Caco-2 (cell line): ENCODE data around the gene OSBPL6. TPM values are rescaled to one million over a fixed set of nuclear protein-coding genes. Genes with fewer than 3 reads are reported as not detected.

Experiments
- BruUV-seq: library from RNA; stranded (reverse); fragments of 400-500 nt; replicated peaks from 2 replicates; lab custom pipeline; 2021; lab: Mats Ljungman, UMichigan
- CTCF ChIA-PET: fragments of 300-600 bp; sonication (Branson Sonifier 250); formaldehyde crosslinking; loops from one replicate; lab custom pipeline; 2022; ENCODE audit warnings: antibody characterized with exemption; lab: Charles Lee
- POLR2A ChIA-PET: fragments of 300-600 bp; sonication (Branson Sonifier 250); formaldehyde crosslinking; loops from one replicate; lab custom pipeline; 2022; ENCODE audit warnings: antibody characterized with exemption; lab: Charles Lee
- DNase-seq, 2 experiments: peaks; one replicate each; pipeline versions ENCODE4 v3.0.0 to v3.0.0-alpha.2; 2020 to 2022
- H3K27me3 ChIP-seq: replicated peaks from 2 replicates; pipeline ENCODE4 v1.6.0; 2011; ENCODE audit warnings: low read length; ENCODE audit not compliant: control insufficient read depth, insufficient read depth
- H3K36me3 ChIP-seq: 2 replicates; pipeline ENCODE4 v1.5.1; 2011; ENCODE audit warnings: low read length; ENCODE audit not compliant: control insufficient read depth, insufficient read depth
- H3K4me1 ChIP-seq: fragments of 250-450 bp; sonication (Bioruptor Pico); 2 replicates; pipeline ENCODE4 v1.5.1; 2020; ENCODE audit warnings: mild to moderate bottlenecking
- H3K4me3 ChIP-seq: 2 replicates; pipeline ENCODE4 v1.5.1; 2011; ENCODE audit warnings: low read depth, mild to moderate bottlenecking, control low read depth, low read length
- H3K9me3 ChIP-seq: fragments of 250-450 bp; sonication (Bioruptor Pico); 2 replicates; pipeline ENCODE4 v1.5.1; 2020; ENCODE audit warnings: mild to moderate bottlenecking, moderate library complexity
- H3K27ac Mint-ChIP-seq: one replicate; pipeline ENCODE4 v1.8.0; 2022; ENCODE audit warnings: mixed read lengths; ENCODE audit not compliant: unreplicated experiment
- H3K27me3 Mint-ChIP-seq: one replicate; pipeline ENCODE4 v1.8.0; 2022; ENCODE audit warnings: mixed read lengths; ENCODE audit not compliant: insufficient read depth, unreplicated experiment
- H3K36me3 Mint-ChIP-seq: one replicate; pipeline ENCODE4 v1.8.0; 2022; ENCODE audit warnings: mild to moderate bottlenecking, mixed read lengths; ENCODE audit not compliant: insufficient read depth, unreplicated experiment
- H3K4me1 Mint-ChIP-seq: one replicate; pipeline ENCODE4 v1.8.0; 2022; ENCODE audit warnings: low read depth, mixed read lengths; ENCODE audit not compliant: unreplicated experiment
- H3K4me3 Mint-ChIP-seq: one replicate; pipeline ENCODE4 v1.8.0; 2022; ENCODE audit warnings: mild to moderate bottlenecking, moderate library complexity, mixed read lengths; ENCODE audit not compliant: unreplicated experiment
- H3K9me3 Mint-ChIP-seq: one replicate; pipeline ENCODE4 v1.8.0; 2022; ENCODE audit warnings: mixed read lengths; ENCODE audit not compliant: unreplicated experiment
- intact Hi-C: fragments of 100-400 bp; cut with micrococcal nuclease; formaldehyde crosslinking; loops from one replicate; pipeline ENCODE4 v1.10.0; 2022; ENCODE audit not compliant: unreplicated experiment
- total RNA-seq: library from RNA; stranded (reverse); gene quantifications from 2 replicates; pipeline ENCODE4 v1.2.3, GENCODE V29; 2022
- TF ChIP-seq, protein P1 (sequence below), 2 experiments: fragments of 200-600 bp in 1 of 2; IDR thresholded peaks; 1 replicate in 1 of 2; 2 replicates in 1 of 2; pipeline versions ENCODE4 v1.5.1 to v1.8.0; 2011 to 2022; ENCODE audit warnings: antibody characterized with exemption in 1 of 2, control low read depth in 1 of 2, inconsistent platforms in 1 of 2, low read depth in 1 of 2, low read length in 1 of 2, mild to moderate bottlenecking in 1 of 2, moderate library complexity in 1 of 2; ENCODE audit not compliant: insufficient read depth in 1 of 2, severe bottlenecking in 1 of 2, unreplicated experiment in 1 of 2

OSBPL6 gene
- total RNA-seq, 1 experiment from 2014 or later: 1.5 TPM

DNA sequence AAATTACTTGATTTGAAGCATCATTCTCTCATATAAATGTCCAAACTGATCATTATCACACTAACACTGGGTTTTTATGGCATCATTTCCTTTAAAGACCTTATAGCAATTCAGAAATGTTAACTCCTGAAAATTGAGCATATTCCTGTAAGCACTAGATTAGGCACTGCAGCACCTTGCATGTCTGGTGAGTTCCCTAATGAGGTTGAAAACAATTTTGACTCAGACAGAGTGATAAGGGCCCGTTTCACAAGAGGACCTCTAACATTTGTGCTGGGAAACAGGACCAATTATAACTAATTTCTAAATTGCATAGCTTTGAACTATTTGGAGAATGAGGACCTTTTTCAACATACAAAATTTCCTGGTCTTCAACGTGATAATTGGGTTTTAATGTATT lies 69.9 kb downstream of the OSBPL6 start:
- Mint-ChIP-seq H3K27ac (no peak overlapping the region), H3K27me3 (no peaks in the 10 kb centered on the region), H3K4me3 (no peak overlapping the region), H3K9me3 (no peaks in the 10 kb centered on the region), H3K36me3 (no peaks in the 10 kb centered on the region), H3K4me1 (no peaks in the 10 kb centered on the region)
- CTCF ChIA-PET: no interaction called here
- TF ChIP-seq, protein P1, sequence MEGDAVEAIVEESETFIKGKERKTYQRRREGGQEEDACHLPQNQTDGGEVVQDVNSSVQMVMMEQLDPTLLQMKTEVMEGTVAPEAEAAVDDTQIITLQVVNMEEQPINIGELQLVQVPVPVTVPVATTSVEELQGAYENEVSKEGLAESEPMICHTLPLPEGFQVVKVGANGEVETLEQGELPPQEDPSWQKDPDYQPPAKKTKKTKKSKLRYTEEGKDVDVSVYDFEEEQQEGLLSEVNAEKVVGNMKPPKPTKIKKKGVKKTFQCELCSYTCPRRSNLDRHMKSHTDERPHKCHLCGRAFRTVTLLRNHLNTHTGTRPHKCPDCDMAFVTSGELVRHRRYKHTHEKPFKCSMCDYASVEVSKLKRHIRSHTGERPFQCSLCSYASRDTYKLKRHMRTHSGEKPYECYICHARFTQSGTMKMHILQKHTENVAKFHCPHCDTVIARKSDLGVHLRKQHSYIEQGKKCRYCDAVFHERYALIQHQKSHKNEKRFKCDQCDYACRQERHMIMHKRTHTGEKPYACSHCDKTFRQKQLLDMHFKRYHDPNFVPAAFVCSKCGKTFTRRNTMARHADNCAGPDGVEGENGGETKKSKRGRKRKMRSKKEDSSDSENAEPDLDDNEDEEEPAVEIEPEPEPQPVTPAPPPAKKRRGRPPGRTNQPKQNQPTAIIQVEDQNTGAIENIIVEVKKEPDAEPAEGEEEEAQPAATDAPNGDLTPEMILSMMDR (IDR thresholded peaks at IDR 0.05; ENCODE audit: insufficient read depth in 1 of 2, low read depth in 1 of 2, low read length in 1 of 2, severe bottlenecking in 1 of 2, unreplicated experiment in 1 of 2): no peak
- Histone ChIP-seq H3K9me3 (no peaks in the 10 kb centered on the region), H3K36me3 (no peaks in the 10 kb centered on the region), H3K4me3 (no peak overlapping the region), H3K4me1 (no peaks in the 10 kb centered on the region), H3K27me3 (no peaks in the 10 kb centered on the region)
- POLR2A ChIA-PET: no interaction called here
- BruUV-seq: no TSS peak
- intact Hi-C loops: no loop called here
- no peak for DNase-seq

DNA sequence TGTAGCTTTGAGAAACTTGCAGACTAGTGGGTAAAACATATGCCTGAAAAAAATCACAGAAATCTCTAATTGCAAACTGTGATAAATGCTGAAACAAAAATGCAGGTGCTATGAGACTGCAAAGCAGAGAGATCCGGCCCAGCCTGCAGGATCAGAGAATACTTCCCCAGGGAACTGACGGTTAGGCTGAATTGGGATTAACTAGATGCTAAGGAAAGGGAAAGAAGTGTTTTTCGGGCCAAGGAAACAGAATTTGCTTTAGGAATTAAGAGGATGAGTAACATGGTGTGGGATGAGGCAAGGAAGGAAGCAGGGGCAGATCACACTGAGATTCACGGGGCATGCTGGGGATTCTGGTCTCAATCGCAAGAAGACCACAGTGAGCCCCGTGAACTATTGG lies 71.5 kb downstream of the OSBPL6 start:
- Histone ChIP-seq H3K36me3 (no peaks in the 10 kb centered on the region), H3K9me3 (no peaks in the 10 kb centered on the region), H3K4me1 (no peaks in the 10 kb centered on the region), H3K4me3 (no peak overlapping the region), H3K27me3 (no peaks in the 10 kb centered on the region)
- Mint-ChIP-seq H3K4me1 (no peaks in the 10 kb centered on the region), H3K4me3 (no peak overlapping the region), H3K27ac (no peak overlapping the region), H3K9me3 (no peaks in the 10 kb centered on the region), H3K36me3 (no peaks in the 10 kb centered on the region), H3K27me3 (no peaks in the 10 kb centered on the region)
- BruUV-seq: no TSS peak
- ChIA-PET CTCF (interaction anchor here (0.7 kb wide), 1 partner anchor 8 kb away, joined by 3 read pairs; no protein-coding TSS in a partner anchor), POLR2A (no interaction called here)
- TF ChIP-seq, protein P1 (IDR thresholded peaks at IDR 0.05; ENCODE audit: insufficient read depth in 1 of 2, low read depth in 1 of 2, low read length in 1 of 2, severe bottlenecking in 1 of 2, unreplicated experiment in 1 of 2): no peak
- DNase-seq: no peak
- intact Hi-C loops: no loop called here

DNA sequence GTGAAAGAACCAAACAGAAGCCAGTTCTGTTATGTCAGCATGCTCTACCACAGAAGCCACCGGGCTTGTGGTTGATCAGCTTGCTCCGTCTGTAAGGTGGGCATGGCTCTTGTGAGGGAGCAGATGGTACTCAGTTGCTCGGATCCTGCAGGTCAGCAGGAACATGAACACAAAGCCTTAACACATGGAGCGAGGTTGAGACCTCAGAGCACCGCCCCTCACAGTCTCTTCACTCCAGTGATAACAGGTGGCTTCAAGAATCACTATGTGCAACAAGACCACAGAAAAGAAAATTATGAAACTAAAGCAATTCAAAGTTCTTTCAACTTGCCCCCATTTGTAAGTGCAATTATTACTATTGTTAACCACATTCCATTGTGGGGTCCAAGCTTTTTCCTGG lies 72.1 kb downstream of the OSBPL6 start:
- POLR2A ChIA-PET: no interaction called here
- intact Hi-C loops: no loop called here

More for the DNA sequence above, 72.1 kb downstream of the OSBPL6 start:
- Histone ChIP-seq H3K4me3 (no peak overlapping the region), H3K9me3 (no peaks in the 10 kb centered on the region), H3K36me3 (no peaks in the 10 kb centered on the region), H3K4me1 (no peaks in the 10 kb centered on the region), H3K27me3 (no peaks in the 10 kb centered on the region)
- no peaks in the 10 kb centered on the region for H3K4me1 Mint-ChIP-seq
- TF ChIP-seq, protein P1 (IDR thresholded peaks at IDR 0.05; ENCODE audit: insufficient read depth in 1 of 2, low read depth in 1 of 2, low read length in 1 of 2, severe bottlenecking in 1 of 2, unreplicated experiment in 1 of 2): no peak
- CTCF ChIA-PET: interaction anchor here (0.7 kb wide), 1 partner anchor 15 kb away, joined by 4 read pairs; no protein-coding TSS in a partner anchor
- no peak overlapping the region for H3K27ac Mint-ChIP-seq
- no peak for DNase-seq
- no TSS peak for BruUV-seq
- H3K36me3 Mint-ChIP-seq: no peaks in the 10 kb centered on the region
- no peak overlapping the region for H3K4me3 Mint-ChIP-seq
- no peaks in the 10 kb centered on the region for H3K27me3 Mint-ChIP-seq
- no peaks in the 10 kb centered on the region for H3K9me3 Mint-ChIP-seq
